ENCODE data around the gene SUGCT.
A peak's percentile ranks its signal among the peaks of the same experiment; 100 is the strongest.

SUGCT gene

GRCh38 chr7:40701836-40702551 is 567.2 kb downstream of the SUGCT start:
- Mint-ChIP-seq H3K4me3 (no peak overlapping the region), H3K4me1 (peaks cover 34% of the 10 kb centered on the region), H3K9me3 (no peaks in the 10 kb centered on the region), H3K27ac (peak overlapping the region; percentile 55), H3K27me3 (ENCODE audit: low read depth, poor library complexity) (no peaks in the 10 kb centered on the region), H3K36me3 (ENCODE audit: low read depth) (no peaks in the 10 kb centered on the region)
- TF ChIP-seq CTCF (IDR thresholded peaks at IDR 0.05) = no peak
- no peak for DNase-seq

- TF ChIP-seq CTCF (IDR thresholded peaks at IDR 0.05) = no peak
- no peaks in the 10 kb centered on the region for H3K27me3 Mint-ChIP-seq (ENCODE audit: low read depth, poor library complexity)
- H3K36me3 Mint-ChIP-seq (ENCODE audit: low read depth) = no peaks in the 10 kb centered on the region
- no peak overlapping the region for H3K4me3 Mint-ChIP-seq
- no peak overlapping the region for H3K27ac Mint-ChIP-seq
- H3K4me1 Mint-ChIP-seq = peaks cover 25% of the 10 kb centered on the region
- H3K9me3 Mint-ChIP-seq = no peaks in the 10 kb centered on the region
- DNase-seq = no peak
These were observed 569.4 kb downstream of the SUGCT start for GRCh38 chr7:40704172-40704571.

GRCh38 chr7:40706829-40707228 is 572.0 kb downstream of the SUGCT start:
- no peaks in the 10 kb centered on the region for H3K9me3 Mint-ChIP-seq
- no peaks in the 10 kb centered on the region for H3K36me3 Mint-ChIP-seq (ENCODE audit: low read depth)
- peaks cover 6% of the 10 kb centered on the region for H3K4me1 Mint-ChIP-seq
- H3K4me3 Mint-ChIP-seq = no peak overlapping the region
- H3K27ac Mint-ChIP-seq = no peak overlapping the region
- no peak for TF ChIP-seq CTCF (IDR thresholded peaks at IDR 0.05)
- DNase-seq = no peak
- peaks cover 10% of the 10 kb centered on the region for H3K27me3 Mint-ChIP-seq (ENCODE audit: low read depth, poor library complexity)

- no peak for TF ChIP-seq CTCF (IDR thresholded peaks at IDR 0.05)
- H3K27me3 Mint-ChIP-seq (ENCODE audit: low read depth, poor library complexity) = peaks cover 11% of the 10 kb centered on the region
- H3K4me1 Mint-ChIP-seq = peaks cover 2% of the 10 kb centered on the region
- no peaks in the 10 kb centered on the region for H3K9me3 Mint-ChIP-seq
- DNase-seq = no peak
- no peak overlapping the region for H3K4me3 Mint-ChIP-seq
- H3K36me3 Mint-ChIP-seq (ENCODE audit: low read depth) = no peaks in the 10 kb centered on the region
- no peak overlapping the region for H3K27ac Mint-ChIP-seq
These were observed 574.5 kb downstream of the SUGCT start for GRCh38 chr7:40709062-40709964.

- TF ChIP-seq CTCF (IDR thresholded peaks at IDR 0.05) = no peak
- no peak overlapping the region for H3K27ac Mint-ChIP-seq
- H3K36me3 Mint-ChIP-seq (ENCODE audit: low read depth) = no peaks in the 10 kb centered on the region
- H3K4me3 Mint-ChIP-seq = no peak overlapping the region
- H3K9me3 Mint-ChIP-seq = no peaks in the 10 kb centered on the region
- H3K27me3 Mint-ChIP-seq (ENCODE audit: low read depth, poor library complexity) = peaks cover 11% of the 10 kb centered on the region
- peaks cover 24% of the 10 kb centered on the region for H3K4me1 Mint-ChIP-seq
- DNase-seq = no peak
These were observed 576.9 kb downstream of the SUGCT start for GRCh38 chr7:40711706-40712105.
